ENCODE results near the gene SCOC. TPM values are rescaled to one million over a fixed set of nuclear protein-coding genes. Genes with fewer than 3 reads are reported as not detected.

Gene SCOC
- total RNA-seq, 4 donors from 2014 or later = 30.7 to 77.1 (median 47.2) TPM

DNA sequence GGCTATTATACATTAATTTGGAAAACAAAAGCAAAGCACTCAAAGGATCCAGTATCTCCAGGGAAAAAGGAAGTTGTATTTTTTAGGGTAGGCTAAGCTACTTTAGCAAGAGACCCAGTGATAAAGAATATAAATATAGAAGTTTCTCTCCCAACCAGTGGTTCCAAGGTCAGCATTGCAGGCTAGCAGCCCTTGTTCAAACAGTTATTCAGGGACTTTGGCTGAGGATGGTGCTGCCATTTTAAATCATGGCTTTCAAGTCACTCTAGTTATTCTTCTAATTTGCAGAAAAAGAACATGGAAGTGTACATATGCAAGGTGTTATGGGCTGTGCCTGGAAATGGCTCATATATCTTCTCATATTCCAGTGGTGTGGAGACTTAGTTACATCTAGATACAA lies 9.3 kb downstream of the SCOC start:
- TF ChIP-seq, protein P1, sequence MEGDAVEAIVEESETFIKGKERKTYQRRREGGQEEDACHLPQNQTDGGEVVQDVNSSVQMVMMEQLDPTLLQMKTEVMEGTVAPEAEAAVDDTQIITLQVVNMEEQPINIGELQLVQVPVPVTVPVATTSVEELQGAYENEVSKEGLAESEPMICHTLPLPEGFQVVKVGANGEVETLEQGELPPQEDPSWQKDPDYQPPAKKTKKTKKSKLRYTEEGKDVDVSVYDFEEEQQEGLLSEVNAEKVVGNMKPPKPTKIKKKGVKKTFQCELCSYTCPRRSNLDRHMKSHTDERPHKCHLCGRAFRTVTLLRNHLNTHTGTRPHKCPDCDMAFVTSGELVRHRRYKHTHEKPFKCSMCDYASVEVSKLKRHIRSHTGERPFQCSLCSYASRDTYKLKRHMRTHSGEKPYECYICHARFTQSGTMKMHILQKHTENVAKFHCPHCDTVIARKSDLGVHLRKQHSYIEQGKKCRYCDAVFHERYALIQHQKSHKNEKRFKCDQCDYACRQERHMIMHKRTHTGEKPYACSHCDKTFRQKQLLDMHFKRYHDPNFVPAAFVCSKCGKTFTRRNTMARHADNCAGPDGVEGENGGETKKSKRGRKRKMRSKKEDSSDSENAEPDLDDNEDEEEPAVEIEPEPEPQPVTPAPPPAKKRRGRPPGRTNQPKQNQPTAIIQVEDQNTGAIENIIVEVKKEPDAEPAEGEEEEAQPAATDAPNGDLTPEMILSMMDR (IDR thresholded peaks at IDR 0.05; ENCODE audit: low read depth) = no peak

DNA sequence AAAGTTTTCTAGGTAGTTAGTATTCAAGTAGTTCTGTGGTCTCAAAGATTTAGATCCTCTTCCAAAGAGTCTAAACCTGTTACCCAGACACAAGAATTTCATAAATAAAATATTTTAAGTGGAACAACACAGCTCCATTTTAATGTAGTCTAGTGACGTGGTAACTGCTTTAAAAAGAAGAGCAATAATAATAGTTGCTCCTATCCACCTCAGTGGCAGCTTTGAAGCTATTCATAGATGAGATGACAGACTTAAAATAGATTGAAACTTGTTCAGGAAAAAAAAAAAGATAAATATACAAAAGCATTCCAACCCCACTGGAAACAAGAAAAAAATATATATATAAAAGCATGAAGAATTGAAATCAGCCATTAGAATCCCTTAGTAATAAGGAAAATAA lies 14.6 kb downstream of the SCOC start:
- TF ChIP-seq, protein P1 (IDR thresholded peaks at IDR 0.05; ENCODE audit: low read depth) = no peak

DNA sequence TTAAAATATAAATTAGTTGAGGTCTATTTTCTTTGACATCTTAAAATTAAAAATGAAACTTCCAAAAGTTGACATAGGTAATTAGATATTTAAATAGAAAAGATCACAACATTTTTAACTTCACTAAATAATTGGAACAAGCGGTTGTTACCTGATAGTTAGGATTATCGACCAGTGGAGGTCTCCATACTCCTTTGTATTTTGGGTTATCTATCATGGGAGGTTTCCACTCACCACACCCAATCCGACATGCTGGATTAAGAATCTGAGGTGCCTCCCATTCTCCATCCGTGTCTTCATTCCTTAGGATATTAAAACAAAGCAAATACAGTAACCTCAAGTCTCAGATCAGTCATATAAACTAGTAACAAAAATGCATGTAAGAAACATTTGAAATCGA lies 22.2 kb downstream of the SCOC start:
- TF ChIP-seq, protein P1 (IDR thresholded peaks at IDR 0.05; ENCODE audit: low read depth) = no peak

DNA sequence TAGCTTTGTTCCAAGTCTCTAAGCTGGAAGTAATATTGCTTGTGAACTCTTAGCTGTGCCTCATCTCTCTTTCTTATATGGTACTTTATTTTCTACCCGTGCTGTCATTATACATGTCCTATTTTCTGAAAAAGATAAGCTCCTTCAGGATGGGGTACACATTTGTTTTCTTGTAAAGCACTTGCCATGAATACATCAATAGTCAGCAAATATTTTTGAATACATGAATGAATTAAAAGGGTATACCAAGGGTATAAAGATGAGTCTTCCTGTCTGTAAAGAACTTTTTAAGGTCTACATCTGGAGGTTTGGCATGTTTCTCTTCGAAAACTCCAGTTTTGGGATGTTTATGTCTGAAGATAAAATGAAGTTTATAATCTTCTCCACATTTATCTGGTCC lies 26.7 kb downstream of the SCOC start:
- TF ChIP-seq, protein P1 (IDR thresholded peaks at IDR 0.05; ENCODE audit: low read depth) = no peak

DNA sequence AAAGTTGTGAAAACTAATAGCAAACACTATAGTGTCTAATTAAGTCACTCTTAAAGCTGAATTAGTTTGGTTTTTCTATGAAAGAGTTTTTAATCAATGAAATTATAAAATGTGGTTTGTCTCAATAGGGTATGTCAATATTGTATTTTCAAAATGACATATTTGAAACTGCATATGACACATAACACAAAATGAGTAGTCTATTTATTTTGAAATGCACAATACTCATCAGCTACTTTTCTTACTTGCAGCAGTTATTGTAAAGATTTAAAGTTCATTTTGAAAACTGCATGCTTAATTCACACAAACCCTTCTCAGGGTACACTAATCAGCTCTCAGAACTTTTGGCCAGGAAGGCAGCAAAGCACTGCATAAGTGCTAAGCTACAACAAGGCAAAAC lies 32.8 kb downstream of the SCOC start:
- TF ChIP-seq, protein P1 (IDR thresholded peaks at IDR 0.05; ENCODE audit: low read depth) = no peak

DNA sequence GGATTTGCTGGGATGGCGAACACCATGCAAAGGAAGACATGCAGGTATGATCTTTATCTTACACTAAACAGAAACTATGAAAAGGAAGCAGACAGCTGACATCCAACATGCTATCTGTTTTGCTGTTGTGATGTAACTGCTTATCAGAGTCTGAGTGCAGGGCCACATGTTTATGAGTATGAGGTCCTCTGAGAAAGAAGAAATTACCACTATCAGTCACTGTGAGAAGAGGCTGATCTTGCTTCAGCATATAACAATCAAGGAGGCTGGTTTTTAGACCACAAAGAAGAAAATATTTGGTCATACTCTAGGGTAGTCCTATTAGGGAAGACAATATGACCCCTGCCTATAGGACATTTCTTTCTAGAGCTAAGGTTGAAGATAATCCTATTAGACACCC lies 35.5 kb downstream of the SCOC start:
- TF ChIP-seq, protein P1 (IDR thresholded peaks at IDR 0.05; ENCODE audit: low read depth) = no peak

DNA sequence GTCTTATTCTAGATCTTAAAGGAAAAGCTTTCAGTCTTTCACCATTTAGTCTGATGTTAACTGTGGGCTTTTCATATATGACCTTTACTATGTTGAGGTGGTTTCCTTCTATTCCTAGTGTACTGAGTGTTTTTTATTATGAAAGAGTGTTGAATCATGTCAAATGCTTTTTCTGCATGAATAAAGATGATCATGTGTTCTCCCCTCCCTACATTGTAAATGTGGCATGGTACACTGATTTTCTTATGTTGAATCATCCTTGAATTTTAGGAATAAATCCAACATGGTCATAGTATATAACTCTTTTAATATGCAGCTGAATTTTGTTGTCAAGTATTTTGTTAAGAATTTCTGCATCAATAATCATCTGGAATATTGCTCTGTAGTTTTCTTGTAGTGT lies 49.7 kb downstream of the SCOC start:
- TF ChIP-seq, protein P1 (IDR thresholded peaks at IDR 0.05; ENCODE audit: low read depth) = no peak

All from subcutaneous adipose tissue (tissue), 4 donors.